Measurements from ENCODE around the gene AGAP1.

Gene AGAP1

DNA sequence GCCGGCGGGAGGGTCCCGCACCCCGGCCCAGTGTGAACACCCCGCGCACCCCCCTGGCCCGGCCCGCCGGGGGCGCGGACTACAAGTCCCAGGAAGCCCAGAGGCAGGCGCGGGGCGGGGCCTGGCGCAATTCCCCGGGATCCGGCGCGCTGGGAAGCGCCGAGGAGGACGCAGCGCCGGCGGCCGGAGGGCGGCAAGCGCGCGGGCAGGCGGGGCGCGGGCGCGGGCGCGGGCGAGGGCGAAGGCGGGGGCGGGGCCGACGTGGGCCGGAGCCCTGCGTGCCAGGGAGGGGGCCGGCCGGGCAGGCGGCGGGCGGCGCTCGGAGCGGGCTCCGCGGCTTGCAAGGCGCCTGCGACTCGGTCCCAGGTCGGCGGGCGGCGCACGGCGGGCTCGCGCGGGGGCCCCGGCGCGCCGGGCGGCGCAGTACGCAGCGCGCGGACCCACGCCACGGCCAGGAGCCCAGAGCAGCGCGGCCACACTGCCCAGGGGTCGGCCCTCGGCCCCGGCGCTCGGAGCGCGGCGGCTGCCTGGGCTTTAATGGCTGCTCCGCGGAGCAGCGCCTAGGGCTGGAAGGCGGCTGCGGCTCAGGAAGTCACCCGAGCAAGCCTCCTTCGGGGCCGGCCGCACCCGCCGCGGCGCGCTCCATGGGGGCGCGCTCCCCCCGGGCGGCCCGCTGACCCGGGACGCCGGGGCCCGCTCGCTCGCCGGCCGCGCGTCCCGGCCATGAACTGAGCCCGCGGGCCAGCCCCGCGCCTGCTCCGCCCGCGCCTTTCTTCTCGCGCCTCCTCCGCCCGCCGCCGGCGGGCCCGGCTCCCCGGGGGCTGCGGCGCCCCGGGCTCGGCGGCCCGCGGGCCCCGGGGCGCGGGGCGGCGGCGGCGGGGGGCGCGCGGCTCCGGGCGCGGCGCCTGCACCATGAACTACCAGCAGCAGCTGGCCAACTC is at the start of gene AGAP1:
AGAP1 (plus strand) TSS at position 269 of the 941 bp plus-strand sequence.
- DNase-seq (ENCODE audit: low read depth), result no peak

DNA sequence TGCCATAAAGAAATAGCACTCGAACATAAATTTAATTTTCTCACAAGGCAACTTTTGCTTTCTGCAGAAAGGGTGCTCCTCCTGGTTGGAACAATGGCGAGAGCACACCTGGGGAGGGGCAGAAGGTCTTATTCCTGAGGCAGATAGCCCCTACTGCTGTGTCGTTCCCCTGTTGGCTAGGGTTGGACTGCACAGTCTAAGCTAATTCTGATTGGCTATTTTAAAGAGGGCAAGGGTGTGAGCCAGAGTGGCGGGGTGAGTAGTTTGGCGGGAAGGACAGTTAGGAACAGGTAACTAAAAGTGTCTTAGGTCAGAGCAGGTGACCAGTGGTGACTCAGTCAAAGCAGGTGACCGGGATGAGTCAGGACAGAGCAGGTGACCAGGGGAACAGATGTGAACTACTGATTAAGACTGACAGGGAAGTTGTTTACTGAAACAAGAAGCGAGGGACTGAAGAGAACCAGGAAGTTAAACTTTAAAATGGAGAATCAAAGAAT is 49.7 kb upstream of the AGAP1 start:
- no peak for DNase-seq (ENCODE audit: low read depth)

DNA sequence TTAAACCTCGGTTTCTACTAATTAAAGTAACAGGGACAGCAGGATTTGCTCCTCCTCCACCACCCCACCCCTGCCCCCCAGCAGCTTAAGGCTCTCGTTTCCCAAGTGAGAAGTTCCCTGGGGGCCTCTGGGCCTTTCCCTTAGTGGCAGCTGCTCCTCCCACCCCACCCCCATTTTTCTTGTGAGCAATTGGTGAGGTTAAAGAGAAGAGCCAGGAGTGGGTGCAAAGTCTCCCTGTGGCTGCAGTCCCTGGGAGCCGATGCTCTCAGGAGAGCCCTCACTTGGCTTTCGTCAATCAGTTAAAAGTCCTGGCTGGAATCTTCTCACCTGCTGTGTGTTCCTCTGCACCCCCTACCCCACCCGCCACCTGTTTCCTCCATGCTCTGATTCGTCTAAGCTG is 48.7 kb upstream of the AGAP1 start:
- DNase-seq (ENCODE audit: low read depth), result no peak

DNA sequence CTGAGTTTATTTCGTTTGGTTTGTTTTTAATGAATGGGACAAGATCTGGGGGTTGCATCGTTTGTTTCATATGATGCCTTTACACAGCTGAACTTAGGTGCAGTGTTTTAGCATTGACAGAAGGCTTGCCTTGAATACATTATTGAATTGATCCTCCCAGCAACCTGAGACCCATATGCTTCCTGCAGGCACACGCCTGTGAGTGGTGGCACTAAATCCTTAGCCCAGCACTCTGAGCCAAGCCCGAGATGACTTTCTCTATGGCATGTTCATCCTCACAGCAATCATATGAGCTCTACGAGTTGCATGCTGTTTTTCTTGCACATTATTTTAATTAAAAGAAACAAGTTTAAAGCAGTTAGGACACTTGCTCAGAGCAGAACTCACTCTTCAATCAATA is 47.8 kb upstream of the AGAP1 start:
- DNase-seq (ENCODE audit: low read depth), result no peak

DNA sequence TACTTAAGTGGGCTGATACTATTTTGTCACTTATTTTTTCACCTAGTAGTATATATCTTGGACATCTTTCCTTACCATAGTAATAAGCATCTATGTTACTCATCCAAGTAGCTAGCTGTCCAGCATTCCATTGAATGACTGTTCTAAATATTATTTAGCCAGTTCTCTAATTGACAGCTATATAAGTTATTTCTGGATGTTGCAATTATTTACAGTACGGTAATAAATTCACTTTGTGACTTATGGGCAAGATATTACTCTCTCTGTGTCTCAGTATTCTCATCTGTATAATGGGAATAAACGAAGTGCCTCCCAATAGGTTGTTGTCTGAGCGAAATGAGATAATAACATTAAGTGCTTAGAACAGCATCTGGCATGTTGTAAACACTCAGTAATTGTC is 46.6 kb upstream of the AGAP1 start:
- DNase-seq (ENCODE audit: low read depth), result no peak

DNA sequence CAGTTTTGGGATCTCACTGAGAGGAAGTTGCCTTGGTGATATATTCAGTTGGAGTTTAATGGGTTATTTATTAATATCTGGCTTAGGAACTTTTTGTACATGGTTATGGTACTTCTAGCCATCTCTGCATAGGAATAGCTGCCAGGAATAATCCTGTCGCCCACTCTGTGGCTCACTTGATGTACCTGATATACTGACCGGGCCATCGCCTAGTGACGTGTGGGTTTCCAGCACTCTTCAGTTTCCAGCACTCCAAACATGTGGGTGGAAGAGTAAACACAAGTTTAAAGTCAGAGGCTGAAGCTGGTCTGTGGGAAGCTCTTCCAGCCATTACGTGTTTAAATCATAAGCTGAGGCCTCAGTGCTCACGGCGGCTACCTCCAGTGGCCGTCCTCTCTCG is 44.3 kb upstream of the AGAP1 start:
- DNase-seq (ENCODE audit: low read depth), result no peak

DNA sequence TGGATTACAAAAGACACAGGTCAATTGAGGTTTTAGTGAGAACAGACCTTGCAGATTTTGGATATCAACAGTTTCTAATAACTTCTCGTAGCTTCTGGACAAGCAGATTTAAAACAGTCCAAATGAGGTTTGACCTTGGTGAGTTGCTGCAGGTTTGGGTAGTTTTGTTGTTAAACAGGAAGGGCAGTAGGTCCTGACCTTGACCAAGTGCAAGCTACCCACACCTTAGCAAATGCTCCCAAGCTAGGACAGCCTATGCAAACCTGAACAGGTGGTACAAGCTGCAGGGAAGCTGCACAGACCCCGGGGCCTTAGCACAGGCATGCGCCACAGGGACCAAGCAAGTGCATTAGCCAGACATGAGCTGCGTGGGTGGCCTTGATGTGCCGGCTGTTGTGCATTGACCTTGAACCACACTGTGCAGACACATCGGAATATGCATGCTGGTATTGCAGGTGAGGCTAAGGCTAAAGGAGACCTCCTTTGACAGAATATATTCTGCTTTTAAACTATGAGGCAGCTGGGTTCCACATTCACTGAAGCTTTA is 40.2 kb upstream of the AGAP1 start:
- no peak for DNase-seq (ENCODE audit: low read depth)

DNA sequence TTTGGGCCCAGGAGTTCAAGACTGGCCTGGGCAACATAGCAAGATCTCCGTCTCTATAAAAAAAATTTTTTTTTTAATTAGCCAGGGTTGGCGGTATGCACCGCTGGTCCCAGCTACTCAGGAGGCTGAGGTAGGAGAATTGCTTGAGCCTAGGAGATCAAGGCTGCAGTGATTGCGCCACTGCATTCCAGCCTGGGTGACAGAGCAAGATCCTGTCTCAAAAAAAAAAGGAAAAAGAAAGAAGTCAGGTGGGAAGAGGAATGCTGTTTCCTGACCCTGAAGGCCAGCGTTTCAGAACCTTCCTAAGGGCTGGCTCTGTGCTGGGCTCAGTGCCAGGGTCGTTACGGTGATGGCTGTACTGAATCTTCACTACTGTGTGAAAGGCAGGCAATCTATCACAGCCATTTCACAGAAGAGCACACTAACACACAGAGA is 35.0 kb upstream of the AGAP1 start:
- DNase-seq (ENCODE audit: low read depth), result no peak

DNA sequence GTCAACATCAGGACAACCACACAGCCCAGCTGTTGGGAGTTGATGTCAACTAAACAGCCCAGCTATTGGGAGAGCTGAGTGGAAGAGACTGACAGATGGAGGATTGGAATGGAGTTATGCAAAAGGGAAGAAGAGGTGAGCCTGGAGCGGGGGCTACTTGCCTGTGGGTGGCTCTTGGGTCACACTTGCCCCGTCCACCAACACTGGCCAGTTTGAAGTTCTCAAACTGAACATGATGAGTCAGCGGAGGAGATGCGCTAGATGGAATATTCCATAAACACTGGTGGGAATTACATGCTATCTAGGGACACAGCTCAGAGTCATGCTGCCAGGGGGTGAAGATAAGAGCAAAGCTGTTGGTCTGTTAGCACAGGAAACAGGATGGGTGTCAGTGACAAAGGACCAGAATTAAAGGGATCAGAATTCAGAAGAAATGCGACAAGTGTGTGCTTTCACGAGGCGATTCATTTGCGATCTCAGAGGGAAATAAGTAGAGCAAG is 33.2 kb upstream of the AGAP1 start:
- DNase-seq (ENCODE audit: low read depth), result no peak

DNA sequence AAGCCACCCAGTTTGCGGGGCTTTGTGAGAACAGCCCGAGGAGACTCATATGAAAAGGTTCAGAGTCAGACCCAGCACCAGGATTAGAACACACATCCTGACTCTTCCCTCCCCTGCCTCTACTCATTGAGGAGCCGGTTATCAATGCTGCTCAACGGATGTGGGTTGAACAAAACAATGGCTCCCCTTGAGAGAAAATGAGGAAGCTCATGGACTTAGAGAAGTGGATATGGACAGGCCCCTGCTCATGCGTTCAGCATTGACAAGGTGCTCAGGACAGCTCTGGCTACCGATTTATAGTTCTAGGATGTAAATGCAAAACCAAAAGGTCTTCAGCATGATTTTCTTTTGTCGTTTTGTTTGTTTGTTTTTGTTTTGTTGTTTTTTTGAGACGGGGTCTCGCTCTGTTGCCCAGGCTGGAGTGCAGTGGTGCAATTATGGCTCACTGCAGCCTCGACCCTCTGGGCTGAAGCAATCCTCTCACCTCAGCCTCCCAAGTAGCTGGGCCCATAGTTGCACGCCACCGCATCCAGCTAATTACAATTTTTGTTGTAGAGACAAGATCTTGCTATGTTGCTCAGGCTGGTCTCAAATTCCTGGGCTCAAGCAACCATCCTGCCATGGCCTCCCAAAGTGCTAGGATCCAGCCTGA is 32.0 kb upstream of the AGAP1 start:
- no peak for DNase-seq (ENCODE audit: low read depth)

DNA sequence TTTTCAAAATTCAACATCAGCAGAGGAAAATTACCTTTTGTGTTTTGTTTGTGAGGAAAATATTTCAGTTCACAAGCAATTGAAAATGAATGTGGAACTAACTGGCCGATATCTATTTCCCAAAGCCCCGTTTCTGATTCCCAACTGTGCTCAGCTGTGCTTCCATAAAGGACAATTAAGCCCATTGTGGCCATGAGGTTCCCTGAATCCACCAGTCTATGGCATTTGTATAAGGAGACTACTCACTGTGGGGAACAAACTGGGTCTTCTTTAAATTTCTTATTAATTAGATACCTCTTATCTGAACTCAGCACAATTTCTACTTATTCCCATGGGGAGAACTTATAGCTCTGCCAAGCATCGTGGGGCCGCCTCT is 31.4 kb upstream of the AGAP1 start:
- no peak for DNase-seq (ENCODE audit: low read depth)

DNA sequence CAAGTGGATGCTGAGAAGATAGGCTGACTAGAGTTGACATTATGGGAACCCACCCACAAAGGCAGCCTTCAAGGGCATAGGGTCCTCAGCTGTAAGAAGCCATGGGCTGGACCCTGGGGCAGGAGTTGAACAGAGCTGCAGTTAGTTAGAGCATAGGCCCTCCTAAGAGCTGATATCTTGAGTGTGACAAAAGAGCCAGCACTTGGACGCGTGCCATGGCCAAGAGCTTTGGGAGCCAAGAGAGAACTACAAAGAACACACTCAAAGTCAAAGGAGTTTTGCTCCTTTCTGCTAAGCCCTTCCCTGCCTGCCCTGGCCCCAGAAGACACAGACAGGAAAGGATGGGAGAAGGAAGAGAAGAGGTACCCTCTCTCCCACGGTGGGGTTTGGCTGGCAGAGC is 29.9 kb upstream of the AGAP1 start:
- DNase-seq (ENCODE audit: low read depth), result no peak

DNA sequence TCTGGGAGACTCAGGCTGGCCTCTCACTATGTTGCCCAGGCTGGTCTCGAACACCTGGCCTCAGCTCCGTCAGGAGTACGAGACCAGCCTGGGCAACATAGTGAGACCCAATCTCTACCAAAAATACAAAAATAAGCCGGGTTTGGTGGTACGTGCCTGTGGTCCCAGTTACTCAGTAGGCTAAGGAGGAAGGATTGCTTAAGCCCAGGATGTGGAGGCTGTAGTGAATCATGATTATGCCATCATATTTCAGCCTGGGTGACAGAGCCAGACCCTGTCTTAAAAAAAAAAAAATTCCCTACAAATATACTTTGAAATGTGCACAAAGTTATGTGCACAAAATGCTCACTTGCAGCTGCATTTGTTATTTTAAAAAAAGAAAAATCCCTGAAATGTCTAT is 26.3 kb upstream of the AGAP1 start:
- no peak for DNase-seq (ENCODE audit: low read depth)

DNA sequence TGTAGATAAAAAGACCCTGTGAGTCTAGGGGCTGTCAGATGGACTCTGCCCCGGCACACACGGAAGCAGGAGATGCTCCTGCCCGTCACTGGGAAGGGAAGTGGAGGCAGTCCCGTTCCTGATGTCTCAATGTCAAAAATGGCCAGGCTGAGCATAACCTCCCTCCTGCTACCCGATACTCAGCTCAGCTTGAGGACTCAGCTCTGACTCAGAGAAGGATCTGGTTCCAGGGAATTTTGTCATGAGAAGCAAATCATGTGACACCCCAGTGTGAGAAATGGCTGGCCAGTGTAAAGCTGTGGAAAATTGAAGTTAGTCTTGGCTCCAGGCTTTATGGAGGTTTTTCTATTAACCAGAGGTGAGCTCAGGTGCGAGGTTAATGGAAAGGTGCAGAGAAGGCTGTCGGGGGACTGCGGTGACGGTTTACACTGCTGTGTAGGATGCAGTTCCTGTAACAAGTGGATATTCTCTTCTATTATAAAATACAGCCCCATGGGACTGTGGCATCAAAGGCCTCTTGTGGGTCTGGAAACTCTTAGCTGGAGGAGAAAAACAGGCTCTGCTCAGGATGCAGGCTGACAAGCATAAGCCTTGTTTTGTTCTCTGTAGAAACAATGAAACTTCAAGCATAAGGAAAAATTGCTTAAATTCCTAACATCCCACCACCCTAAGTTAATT is 24.7 kb upstream of the AGAP1 start:
- DNase-seq (ENCODE audit: low read depth), result no peak

DNA sequence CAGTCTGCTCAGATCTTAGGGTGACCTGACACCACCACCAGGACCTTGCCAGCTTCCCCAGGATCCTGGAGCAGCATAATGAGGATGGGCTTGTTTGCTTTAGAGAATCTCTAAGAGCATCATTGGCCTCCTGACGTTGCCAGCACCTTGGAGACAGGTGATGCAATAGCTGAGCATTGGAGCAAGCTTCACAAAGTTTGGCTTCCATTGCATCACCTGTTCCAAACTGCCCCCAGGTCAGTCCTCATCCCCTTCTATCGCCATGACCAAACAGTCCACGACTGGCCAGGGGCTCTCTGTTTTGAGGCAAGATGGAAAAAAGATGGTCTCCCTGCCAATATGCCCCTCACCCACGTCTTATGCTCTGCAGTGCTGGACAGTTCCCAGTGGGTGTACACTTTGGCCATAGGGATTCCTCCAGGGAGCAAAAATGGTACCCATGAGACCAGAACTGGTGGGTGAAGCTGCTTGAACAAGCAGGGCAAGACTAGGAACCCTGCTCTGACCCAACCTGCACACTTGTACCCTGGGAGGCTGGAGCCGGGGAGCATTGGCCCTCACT is 22.6 kb upstream of the AGAP1 start:
- DNase-seq (ENCODE audit: low read depth), result no peak

DNA sequence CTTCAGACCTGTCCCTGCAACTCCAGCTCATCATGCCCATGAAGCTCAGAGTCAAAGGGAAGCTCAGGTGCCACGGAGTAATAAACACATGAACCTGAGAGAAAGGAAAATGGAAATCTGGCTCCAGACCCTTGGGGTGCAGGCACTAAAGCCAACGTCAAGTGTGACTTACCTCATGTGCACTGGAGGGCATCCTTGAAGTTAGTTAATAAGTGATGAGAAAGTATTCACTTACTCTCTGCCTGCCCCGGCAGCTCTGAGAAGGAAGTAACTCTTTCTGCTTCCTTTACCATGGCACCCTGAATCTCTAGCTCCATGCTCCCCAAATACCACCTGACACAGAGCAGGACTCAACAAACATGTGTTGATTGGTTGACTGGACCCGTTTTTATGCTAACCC is 21.4 kb upstream of the AGAP1 start:
- DNase-seq (ENCODE audit: low read depth), result no peak

DNA sequence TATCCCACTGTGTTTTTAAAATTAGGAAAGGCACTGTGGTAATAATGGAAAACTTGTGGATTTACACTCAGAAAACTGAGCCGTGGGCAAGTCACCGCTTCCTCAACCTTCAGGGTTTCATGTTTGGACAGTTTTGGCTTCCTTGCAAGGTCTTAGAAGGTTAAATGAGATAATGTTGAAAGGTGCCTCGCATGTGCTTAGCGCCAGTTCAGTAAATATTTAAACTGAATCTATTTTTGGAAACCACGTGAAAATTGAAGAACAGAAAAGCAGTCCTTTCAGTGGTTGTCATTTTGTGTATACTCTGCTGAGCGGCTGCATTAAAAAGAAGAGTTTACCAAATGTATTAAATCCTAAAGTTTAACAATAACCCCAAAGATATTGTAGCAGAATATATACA is 15.2 kb upstream of the AGAP1 start:
- no peak for DNase-seq (ENCODE audit: low read depth)

DNA sequence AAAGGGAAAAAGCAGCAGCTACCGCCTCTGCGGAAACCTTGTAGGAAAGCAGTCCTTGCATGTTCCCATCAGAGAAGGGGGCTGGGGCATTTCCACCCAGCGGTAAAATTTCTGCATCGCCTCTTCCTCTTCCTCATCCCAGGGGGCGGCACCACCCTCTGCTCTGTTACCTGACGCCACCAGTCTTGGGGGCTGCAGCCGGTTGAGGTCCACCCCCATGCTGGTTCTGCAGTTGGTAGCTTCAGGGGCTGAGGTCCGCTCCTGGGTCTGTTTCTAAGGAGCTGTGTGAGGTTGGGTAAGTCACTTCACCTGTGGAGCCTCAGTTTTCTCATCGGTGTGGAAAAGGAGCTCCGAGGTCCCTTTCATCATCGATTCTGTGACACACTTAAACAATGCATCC is 14.2 kb upstream of the AGAP1 start:
- no peak for DNase-seq (ENCODE audit: low read depth)

DNA sequence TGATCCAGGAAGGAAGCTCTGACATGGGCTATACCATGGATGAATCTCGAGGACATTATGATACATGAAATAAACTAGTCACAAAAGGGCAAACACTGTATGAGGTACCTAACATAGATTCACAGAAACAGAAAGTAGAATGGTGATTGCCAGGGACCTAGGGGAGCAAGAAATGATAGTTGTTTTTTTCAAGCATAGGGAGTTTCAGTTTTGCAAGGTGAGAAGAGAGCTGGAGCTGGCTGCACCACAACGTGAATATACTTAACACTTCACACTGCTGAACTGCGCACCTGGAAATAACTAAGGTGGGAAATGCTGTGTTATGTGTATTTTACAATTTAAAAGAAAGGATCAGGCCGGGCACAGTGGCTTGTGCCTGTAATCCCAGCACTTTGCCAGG is 13.2 kb upstream of the AGAP1 start:
- DNase-seq (ENCODE audit: low read depth), result no peak

DNA sequence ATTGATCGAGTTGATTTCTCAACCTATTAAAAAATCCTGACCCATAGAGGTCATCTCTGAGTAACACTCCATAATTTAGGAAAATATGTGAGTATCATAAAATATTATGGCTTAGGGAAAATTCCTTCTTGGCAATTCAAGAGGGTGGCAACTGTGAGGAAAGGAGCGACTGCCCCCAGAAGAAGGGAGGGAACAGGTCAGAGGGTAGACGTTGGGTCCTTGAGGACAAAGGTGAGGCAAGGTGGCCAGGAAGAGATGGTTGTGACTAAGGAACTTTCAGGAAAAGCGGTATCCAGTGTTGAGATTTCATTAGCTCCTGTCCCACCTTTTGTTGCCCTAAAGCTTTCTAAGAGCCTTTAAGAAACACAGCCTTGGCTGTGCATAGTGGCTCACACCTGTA is 10.5 kb upstream of the AGAP1 start:
- no peak for DNase-seq (ENCODE audit: low read depth)

DNA sequence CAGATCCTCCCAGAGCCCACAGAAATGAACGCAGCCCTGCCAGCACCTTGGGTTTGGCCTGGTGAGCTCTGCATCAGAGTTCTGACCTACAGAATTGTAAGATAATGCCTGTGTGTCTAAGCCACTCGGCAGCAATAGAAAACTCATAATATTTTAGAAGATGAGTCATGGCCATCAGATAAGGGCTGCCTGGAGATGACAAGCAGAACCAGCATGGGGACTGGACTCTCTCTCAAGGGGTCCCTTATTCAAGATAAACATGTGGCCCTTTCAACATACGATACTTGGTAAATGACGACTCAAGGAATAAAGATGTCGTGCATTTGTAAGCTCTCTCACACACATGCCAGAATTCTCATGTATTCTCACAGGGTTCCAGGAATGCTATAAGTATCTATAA is 8.5 kb upstream of the AGAP1 start:
- DNase-seq (ENCODE audit: low read depth), result no peak

DNA sequence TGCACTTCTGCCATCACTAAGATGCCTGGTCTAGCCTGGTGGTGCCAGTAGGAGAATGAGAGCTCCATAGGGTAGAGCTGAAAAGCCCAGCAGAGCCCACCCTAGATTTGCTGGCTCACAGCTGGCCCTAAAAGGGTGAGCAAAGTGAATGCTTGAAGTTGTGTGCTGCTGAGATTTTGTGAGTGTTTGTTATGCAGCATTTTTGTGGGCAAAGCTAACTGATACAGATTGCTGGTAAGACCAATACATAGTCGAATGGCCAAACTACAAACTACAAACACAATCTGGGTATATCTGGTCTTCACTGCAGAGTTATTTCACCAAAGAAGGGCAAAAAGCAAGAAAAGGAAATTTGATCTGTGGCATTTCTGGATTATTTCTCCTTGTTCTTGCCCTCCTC is 7.1 kb upstream of the AGAP1 start:
- no peak for DNase-seq (ENCODE audit: low read depth)
